Measurements from ENCODE around the gene BMF. TPM values are rescaled to one million over a fixed set of nuclear protein-coding genes. Genes with fewer than 3 reads are reported as not detected.

The BMF gene
- total RNA-seq, 1 donor, result 31.6 TPM

DNA sequence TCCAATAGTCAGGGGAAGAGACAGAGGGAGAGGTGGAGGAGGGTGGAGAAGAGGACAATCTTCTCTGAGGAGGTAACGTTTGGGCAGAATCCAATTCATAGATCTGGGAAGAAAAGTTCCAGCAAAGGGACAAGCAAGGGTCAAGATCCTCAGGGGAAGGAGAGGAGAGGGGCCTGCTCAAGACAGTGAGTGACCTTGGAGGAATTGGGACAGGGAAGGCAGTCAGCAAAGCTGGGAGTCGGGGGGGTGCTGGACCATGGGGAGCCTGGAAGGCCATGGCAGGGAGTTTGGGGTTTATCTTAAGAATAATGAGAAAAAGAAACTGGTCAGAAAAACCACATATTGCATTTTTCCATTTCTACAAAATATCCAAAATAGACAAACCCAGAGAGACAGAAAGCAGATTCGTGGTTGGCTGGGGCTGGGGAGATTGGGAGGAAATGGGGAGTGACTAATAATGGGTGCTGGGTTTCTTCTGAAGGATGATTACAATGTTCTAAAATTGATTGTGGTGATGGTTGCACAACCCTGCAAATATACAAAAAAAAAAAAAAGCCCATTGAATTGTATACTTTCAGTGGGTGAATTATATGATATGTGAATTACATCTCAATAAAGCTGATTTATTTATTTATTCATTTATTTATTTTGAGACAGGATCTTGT lies 50.1 kb downstream of the BMF start:
- H3K4me1 ChIP-seq (ENCODE audit: insufficient read depth, low read length), result peaks cover 43% of the 10 kb centered on the region
- no peaks in the 10 kb centered on the region for H3K27me3 ChIP-seq (ENCODE audit: insufficient read depth, low read length)
- no peak overlapping the region for H3K4me3 ChIP-seq (ENCODE audit: low read length)
- H3K9me3 ChIP-seq (ENCODE audit: low read depth, low read length), result no peaks in the 10 kb centered on the region

DNA sequence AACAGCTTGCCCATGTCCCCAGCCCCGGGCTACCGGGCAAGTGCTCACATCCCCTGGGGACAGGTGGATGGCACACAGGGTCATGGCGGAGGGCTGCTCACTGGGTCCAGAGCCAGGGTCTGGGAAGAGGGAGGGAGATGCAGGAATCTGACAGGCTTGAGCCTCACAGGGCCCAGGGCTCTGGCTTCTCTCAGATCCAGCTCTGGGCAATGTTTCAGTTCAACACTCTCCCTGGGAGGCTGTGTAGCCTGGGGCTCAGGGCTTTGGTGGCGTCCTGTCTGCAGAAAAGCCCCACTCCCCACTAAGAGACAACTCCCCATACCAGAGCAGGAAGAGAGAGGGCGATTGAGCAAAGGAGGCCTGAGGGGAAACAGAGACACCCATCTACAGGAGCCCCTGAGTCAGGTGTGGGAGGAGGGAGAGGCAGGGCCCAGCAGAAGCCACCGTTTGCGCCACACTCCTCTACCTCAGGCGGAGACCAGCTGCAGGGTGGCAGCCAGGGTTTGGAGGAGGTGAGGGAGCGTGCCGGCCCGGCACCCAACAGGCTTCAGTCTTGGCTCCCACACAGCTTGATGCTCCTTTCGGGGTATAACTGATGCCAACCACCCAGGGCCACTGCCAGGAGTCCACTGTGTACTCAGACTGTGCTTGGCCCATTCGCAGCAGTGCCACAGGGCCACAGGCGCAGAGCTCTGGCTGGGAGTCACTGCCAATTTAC lies 52.9 kb downstream of the BMF start:
- Histone ChIP-seq H3K4me3 (ENCODE audit: low read length) (no peak overlapping the region), H3K4me1 (ENCODE audit: insufficient read depth, low read length) (peaks cover 55% of the 10 kb centered on the region), H3K27me3 (ENCODE audit: insufficient read depth, low read length) (no peaks in the 10 kb centered on the region), H3K9me3 (ENCODE audit: low read depth, low read length) (no peaks in the 10 kb centered on the region)

DNA sequence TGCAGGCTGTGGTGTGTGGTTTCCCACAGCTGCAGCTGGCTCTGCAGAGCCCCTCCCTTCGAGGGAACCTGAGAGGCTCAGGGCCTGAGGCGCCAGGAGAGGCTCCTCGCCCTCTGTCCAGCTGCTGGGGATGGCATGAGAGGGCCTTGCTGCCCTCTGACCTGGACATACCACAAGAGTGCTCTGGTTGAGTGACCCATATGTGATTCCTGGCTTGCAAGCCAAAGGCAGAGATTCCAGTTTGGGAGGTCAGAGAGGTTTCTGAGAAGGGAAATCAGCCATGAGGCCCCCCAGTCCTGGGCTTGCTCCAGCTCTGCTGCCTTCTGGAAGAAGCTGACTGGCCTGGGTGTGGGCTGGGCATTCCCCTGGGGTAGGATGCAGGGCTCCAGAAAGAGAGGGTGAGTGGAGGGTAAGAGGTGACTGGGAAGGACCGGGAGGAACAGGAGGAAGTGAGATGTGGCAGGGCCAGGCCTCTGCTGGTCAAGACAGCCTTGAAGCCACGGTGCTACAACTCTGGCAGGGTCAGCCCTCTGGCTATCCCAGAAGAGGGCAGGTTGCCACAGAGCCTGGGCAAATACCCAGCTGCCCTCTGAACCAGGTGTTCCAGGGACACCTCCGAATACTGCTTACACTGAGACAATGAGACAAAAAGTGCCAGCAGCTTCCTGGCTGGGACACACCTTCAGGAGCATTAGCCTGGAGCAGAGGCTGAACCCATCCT lies 53.7 kb downstream of the BMF start:
- no peaks in the 10 kb centered on the region for H3K27me3 ChIP-seq (ENCODE audit: insufficient read depth, low read length)
- H3K9me3 ChIP-seq (ENCODE audit: low read depth, low read length), result no peaks in the 10 kb centered on the region
- H3K4me3 ChIP-seq (ENCODE audit: low read length), result no peak overlapping the region
- peaks cover 59% of the 10 kb centered on the region for H3K4me1 ChIP-seq (ENCODE audit: insufficient read depth, low read length)

DNA sequence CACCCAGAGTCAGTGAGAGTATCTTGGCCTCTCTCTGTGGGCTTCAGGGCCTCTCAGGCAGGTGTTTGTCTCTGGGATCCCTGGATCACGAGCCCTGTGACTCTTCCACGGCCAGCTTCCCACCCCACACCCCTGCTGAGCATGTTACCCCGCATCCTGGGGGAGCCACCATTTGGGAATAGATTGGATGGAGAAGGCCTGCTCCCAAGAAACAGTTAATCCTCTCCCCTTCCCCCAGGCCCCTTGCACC lies 54.1 kb downstream of the BMF start:
- H3K27me3 ChIP-seq (ENCODE audit: insufficient read depth, low read length), result no peaks in the 10 kb centered on the region
- H3K4me1 ChIP-seq (ENCODE audit: insufficient read depth, low read length), result peaks cover 62% of the 10 kb centered on the region
- no peaks in the 10 kb centered on the region for H3K9me3 ChIP-seq (ENCODE audit: low read depth, low read length)
- no peak overlapping the region for H3K4me3 ChIP-seq (ENCODE audit: low read length)

DNA sequence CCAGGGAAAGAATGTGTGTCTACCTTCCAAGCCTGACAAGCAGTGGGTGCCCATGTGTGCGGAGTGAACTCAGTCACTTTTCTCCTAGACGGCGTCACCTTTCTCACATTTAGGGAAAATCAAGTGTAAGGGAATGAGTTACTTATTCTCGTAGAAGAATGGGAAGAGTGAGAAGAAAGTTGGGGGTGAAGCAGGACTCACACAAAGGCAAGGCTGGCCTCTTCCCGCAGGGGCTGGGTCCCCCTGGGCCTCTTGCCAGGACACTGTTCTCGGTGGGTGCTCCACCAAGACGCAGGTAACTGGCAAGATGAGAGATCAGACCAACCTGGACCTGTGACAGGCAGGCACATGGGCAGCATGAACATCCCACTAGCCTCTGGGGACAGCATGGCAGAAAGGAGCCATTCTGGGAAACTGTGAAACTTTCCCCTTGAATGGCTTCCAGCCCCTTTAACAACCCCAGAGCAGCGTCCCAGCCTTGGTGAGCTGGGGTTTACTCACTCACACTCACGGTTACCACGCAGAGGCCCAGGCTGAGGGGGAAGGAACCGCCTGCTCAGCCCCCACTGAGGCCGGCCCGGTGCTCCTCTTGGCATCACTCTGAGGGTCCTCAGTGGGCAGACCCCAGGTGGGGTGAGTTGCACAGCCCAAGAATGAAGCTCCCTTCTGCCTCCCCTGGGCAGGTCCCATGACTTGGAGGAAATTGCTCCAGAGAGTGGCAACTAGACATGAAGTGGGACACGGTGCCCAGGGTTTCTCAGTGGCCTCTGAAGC lies 54.7 kb downstream of the BMF start:
- H3K4me1 ChIP-seq (ENCODE audit: insufficient read depth, low read length), result peaks cover 62% of the 10 kb centered on the region
- H3K9me3 ChIP-seq (ENCODE audit: low read depth, low read length), result no peaks in the 10 kb centered on the region
- no peak overlapping the region for H3K4me3 ChIP-seq (ENCODE audit: low read length)
- no peaks in the 10 kb centered on the region for H3K27me3 ChIP-seq (ENCODE audit: insufficient read depth, low read length)

DNA sequence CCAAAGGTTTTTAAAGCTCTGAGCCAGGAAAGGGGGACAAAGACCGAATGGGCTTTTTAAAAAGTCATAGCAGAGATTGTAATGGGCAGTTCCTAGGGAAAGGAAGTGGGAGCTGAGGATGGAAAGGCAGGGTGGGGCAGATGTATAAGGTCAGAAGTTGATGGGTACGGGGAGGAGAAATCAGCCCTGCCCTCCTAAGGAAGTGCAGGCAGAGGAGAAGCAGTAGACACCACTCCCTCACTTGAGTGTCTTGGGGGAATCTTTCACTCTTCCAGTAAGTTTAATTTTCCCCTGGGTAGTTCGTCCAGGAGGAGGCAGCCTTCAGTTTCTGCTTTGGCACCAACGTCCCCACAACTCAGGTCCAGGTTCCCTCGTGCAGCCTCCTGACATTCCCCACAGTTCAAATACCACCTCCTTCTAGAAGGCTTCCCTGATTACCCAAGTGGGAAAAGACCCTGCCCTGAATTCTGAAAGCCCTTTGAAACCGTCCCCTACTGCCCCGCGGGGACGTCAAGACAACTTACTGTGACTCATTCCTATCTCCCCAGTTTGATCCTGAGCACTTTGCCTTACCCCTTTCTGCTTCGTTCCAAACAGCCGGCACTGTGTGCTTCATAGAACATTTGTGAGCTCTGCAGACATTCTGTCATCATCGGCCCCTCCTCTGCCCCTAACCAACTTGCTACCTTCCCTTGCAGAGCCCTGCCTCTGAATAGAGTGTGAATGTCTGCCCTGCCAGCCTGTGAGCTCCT lies 55.4 kb downstream of the BMF start:
- Histone ChIP-seq H3K4me3 (ENCODE audit: low read length) (no peak overlapping the region), H3K4me1 (ENCODE audit: insufficient read depth, low read length) (peaks cover 63% of the 10 kb centered on the region), H3K27me3 (ENCODE audit: insufficient read depth, low read length) (no peaks in the 10 kb centered on the region), H3K9me3 (ENCODE audit: low read depth, low read length) (no peaks in the 10 kb centered on the region)

DNA sequence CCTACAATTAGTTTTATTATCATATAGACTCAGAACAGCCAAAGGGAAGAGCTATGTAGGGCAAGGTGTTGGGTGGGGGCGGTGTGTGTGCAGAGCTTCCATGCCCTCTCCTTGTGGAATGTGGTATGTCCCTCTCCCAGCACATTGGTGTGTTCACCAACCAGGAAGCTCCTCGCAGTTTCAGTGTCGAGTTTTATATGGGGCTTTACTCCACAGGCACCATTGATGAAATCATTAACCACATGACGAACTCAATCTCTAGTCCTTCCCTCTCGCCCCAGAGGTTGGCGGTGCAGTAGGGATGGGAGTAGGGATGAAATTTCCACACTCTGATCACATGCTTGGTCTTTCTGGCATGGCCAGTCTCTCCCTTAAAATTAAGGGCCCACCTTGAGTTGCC lies 56.1 kb downstream of the BMF start:
- Histone ChIP-seq H3K4me1 (ENCODE audit: insufficient read depth, low read length) (peaks cover 67% of the 10 kb centered on the region), H3K9me3 (ENCODE audit: low read depth, low read length) (no peaks in the 10 kb centered on the region), H3K27me3 (ENCODE audit: insufficient read depth, low read length) (no peaks in the 10 kb centered on the region), H3K4me3 (ENCODE audit: low read length) (no peak overlapping the region)

- Histone ChIP-seq H3K4me3 (ENCODE audit: low read length) (no peak overlapping the region), H3K27me3 (ENCODE audit: insufficient read depth, low read length) (no peaks in the 10 kb centered on the region), H3K4me1 (ENCODE audit: insufficient read depth, low read length) (peaks cover 75% of the 10 kb centered on the region), H3K9me3 (ENCODE audit: low read depth, low read length) (no peaks in the 10 kb centered on the region)
These were observed 56.9 kb downstream of the BMF start for GRCh38 chr15:40051616-40052415.

DNA sequence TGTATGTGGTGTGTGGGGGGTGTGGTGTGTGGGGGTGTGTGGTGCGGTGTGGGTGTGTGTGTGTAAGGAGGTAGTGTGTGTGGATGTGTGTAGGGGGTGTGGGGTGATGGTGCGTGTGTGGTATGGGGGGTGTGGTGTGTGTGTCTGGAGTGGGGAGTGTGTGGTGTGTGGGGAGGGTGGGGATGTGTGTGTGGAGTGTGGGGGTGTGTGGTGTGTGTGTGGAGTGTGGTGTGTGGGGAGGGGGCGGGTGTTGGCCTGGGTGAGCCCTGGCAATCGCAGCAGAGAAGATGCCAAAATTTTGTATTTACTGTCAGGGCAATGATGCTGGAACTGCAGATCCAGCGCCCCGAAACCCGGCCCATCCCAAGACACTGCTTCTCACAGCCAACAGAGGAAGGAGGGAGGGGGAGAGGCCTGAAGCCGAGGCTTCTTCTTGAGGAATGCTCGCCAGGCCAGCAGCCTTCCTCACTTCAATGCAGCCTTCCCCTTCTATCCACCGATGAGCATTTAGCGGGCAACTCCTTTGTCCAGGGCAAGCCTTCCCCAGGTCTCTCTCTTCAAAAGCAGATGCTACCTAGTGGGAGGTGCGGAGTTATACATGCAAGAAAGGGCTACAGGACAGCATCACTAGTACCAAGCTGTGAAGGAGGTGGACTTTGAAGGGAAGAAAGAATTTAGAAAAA lies 57.8 kb downstream of the BMF start:
- Histone ChIP-seq H3K27me3 (ENCODE audit: insufficient read depth, low read length) (no peaks in the 10 kb centered on the region), H3K9me3 (ENCODE audit: low read depth, low read length) (no peaks in the 10 kb centered on the region), H3K4me1 (ENCODE audit: insufficient read depth, low read length) (peaks cover 77% of the 10 kb centered on the region), H3K4me3 (ENCODE audit: low read length) (no peak overlapping the region)

- Histone ChIP-seq H3K4me3 (ENCODE audit: low read length) (no peak overlapping the region), H3K4me1 (ENCODE audit: insufficient read depth, low read length) (peaks cover 73% of the 10 kb centered on the region), H3K27me3 (ENCODE audit: insufficient read depth, low read length) (no peaks in the 10 kb centered on the region), H3K9me3 (ENCODE audit: low read depth, low read length) (no peaks in the 10 kb centered on the region)
These were observed 59.7 kb downstream of the BMF start for GRCh38 chr15:40048926-40049475.

DNA sequence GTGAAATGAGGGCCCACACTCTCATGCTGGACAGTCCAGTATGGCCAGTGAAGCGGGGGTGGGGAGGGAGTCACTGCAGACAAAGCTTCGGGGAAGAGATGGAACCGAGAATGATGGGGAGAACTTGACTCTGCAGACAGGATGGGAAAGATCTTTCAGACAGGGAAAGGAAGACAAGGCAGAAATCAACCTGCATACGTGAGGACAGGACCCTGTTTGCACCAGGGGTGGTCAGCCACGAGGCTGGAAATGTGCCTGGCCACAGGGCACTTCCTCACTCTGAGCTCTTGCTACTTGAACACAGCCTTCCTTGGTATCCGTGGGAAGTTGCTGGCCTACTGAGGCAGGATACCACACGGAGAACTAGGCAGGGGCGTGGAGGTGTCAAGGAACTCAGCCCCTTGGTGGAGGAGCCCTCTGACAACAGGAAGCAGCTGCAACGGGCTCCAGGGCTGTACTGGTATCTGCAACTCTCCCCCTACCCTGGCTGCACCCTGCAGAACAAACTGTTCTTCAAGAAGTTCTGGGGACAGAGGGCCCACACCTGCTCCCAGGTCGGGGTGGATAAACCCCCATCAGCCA lies 60.4 kb downstream of the BMF start:
- H3K9me3 ChIP-seq (ENCODE audit: low read depth, low read length), result no peaks in the 10 kb centered on the region
- H3K4me3 ChIP-seq (ENCODE audit: low read length), result no peak overlapping the region
- H3K27me3 ChIP-seq (ENCODE audit: insufficient read depth, low read length), result no peaks in the 10 kb centered on the region
- peaks cover 69% of the 10 kb centered on the region for H3K4me1 ChIP-seq (ENCODE audit: insufficient read depth, low read length)

GRCh38 chr15:40047415-40048210 lies 61.1 kb downstream of the BMF start:
- Histone ChIP-seq H3K4me1 (ENCODE audit: insufficient read depth, low read length) (peaks cover 62% of the 10 kb centered on the region), H3K27me3 (ENCODE audit: insufficient read depth, low read length) (no peaks in the 10 kb centered on the region), H3K9me3 (ENCODE audit: low read depth, low read length) (no peaks in the 10 kb centered on the region), H3K4me3 (ENCODE audit: low read length) (no peak overlapping the region)
